Activated CD4-positive, alpha-beta T cell treated with anti-CD3 and anti-CD28 coated beads for 48 hours (primary cell): ENCODE data around the gene TMTC2.

Experiments
- DNase-seq: peaks from one replicate; pipeline ENCODE4 v3.0.0-alpha.2; 2020

The TMTC2 gene

GRCh38 chr12:82682851-82683261, 3.9 kb upstream of the TMTC2 start:
- no peak for DNase-seq

GRCh38 chr12:82685790-82686167, 927 bp upstream of the TMTC2 start:
- peak; percentile 95 for DNase-seq

GRCh38 chr12:82687021-82688011, 610 bp downstream of the TMTC2 start:
- DNase-seq: peak; percentile 72

GRCh38 chr12:82688035-82688501, 1.4 kb downstream of the TMTC2 start:
- no peak for DNase-seq

- no peak for DNase-seq
Measured at GRCh38 chr12:82688596-82688995, 1.9 kb downstream of the TMTC2 start.

GRCh38 chr12:82690006-82690405, 3.3 kb downstream of the TMTC2 start:
- no peak for DNase-seq

GRCh38 chr12:82691513-82691912, 4.8 kb downstream of the TMTC2 start:
- DNase-seq: no peak

GRCh38 chr12:82694276-82694675, 7.6 kb downstream of the TMTC2 start:
- no peak for DNase-seq

GRCh38 chr12:82694970-82695369, 8.3 kb downstream of the TMTC2 start:
- no peak for DNase-seq

GRCh38 chr12:82695531-82695930, 8.8 kb downstream of the TMTC2 start:
- DNase-seq: no peak

- no peak for DNase-seq
Measured at GRCh38 chr12:82696543-82696942, 9.8 kb downstream of the TMTC2 start.

- no peak for DNase-seq
Measured at GRCh38 chr12:82698708-82699564, 12.2 kb downstream of the TMTC2 start.

- no peak for DNase-seq
Measured at GRCh38 chr12:82705774-82706173, 19.1 kb downstream of the TMTC2 start.

- no peak for DNase-seq
Measured at GRCh38 chr12:82708061-82708879, 21.6 kb downstream of the TMTC2 start.

- DNase-seq: no peak
Measured at GRCh38 chr12:82709794-82710355, 23.2 kb downstream of the TMTC2 start.

GRCh38 chr12:82710741-82711140, 24.0 kb downstream of the TMTC2 start:
- DNase-seq: no peak

- DNase-seq: no peak
Measured at GRCh38 chr12:82714427-82714826, 27.7 kb downstream of the TMTC2 start.

GRCh38 chr12:82721726-82722125, 35.0 kb downstream of the TMTC2 start:
- DNase-seq: no peak

- DNase-seq: peak; percentile 5
Measured at GRCh38 chr12:82723093-82723492, 36.4 kb downstream of the TMTC2 start.

GRCh38 chr12:82723891-82724290, 37.2 kb downstream of the TMTC2 start:
- no peak for DNase-seq

GRCh38 chr12:82725741-82726140, 39.0 kb downstream of the TMTC2 start:
- no peak for DNase-seq

GRCh38 chr12:82727886-82728285, 41.2 kb downstream of the TMTC2 start:
- no peak for DNase-seq
